K562 (cell line): ENCODE results near the gene SPINT2. TPM values are rescaled to one million over a fixed set of nuclear protein-coding genes. Genes with fewer than 3 reads are reported as not detected.
A peak's percentile ranks its signal among the peaks of the same experiment; 100 is the strongest.

Experiments
- BRD4 ChIP-seq: fragments of 200-600 bp; sonication (generic); IDR thresholded peaks from 2 replicates; pipeline ENCODE4 v1.6.1; 2017; ENCODE audit warnings: inconsistent platforms
- CBX1 ChIP-seq: sonication (generic); IDR thresholded peaks from 2 replicates; pipeline ENCODE4 v1.6.1; 2016; ENCODE audit warnings: antibody characterized with exemption, low read depth, mild to moderate bottlenecking
- HDAC2 ChIP-seq: fragments of 450-650 bp; IDR thresholded peaks from 2 replicates; pipeline ENCODE4 v1.6.1; 2016; ENCODE audit warnings: mild to moderate bottlenecking
- HSF4 ChIP-seq: fragments of 250-450 bp; sonication (Bioruptor Pico); IDR thresholded peaks from 2 replicates; pipeline ENCODE4 v2.1.2; 2022; ENCODE audit warnings: mild to moderate bottlenecking, moderate library complexity, borderline replicate concordance
- KDM1A ChIP-seq, 2 experiments: fragments of 450-650 bp; IDR thresholded peaks; 2 replicates each; pipeline ENCODE4 v1.6.1; 2016; ENCODE audit warnings: mild to moderate bottlenecking in 2 of 2
- MIER1 ChIP-seq: fragments of 450-650 bp; IDR thresholded peaks from 2 replicates; pipeline ENCODE4 v1.6.1; 2016; ENCODE audit warnings: antibody characterized with exemption, mild to moderate bottlenecking, low read depth
- RBM25 ChIP-seq: fragments of 200-400 bp; formaldehyde crosslinking; IDR thresholded peaks from 2 replicates; pipeline ENCODE4 v1.6.1; 2018; ENCODE audit warnings: low read length, low read depth, moderate library complexity; ENCODE audit not compliant: severe bottlenecking
- polyA plus RNA-seq, 8 experiments: library from polyadenylated mRNA; depleted of rRNA in 4 of 8; stranded (reverse) in 5 of 8; unstranded in 3 of 8; fragments of >200 nt; fragmentation: Nextera tagmentation in 2 of 8; fragmentation: Illumina TruSeq in 1 of 8; extraction: Ambion mirVana in 2 of 8; extraction: Trizol in 1 of 8; gene quantifications; 2 replicates each; pipeline versions ENCODE4 v1.2.1 to v1.2.3, GENCODE V29; 2011 to 2014; ENCODE audit warnings: inconsistent platforms in 1 of 8, missing spikeins in 1 of 8
- total RNA-seq, 7 experiments: library from RNA; depleted of rRNA in 6 of 7; stranded (reverse); fragments of >200 nt in 6 of 7; fragmentation: Illumina TruSeq in 2 of 7; extraction: Trizol in 2 of 7; gene quantifications; 2 replicates each; pipeline versions ENCODE4 v1.2.1 to v1.2.3, GENCODE V29; 2011 to 2021; ENCODE audit warnings: low replicate concordance in 1 of 7
- TF ChIP-seq, protein P1 (sequence below): fragments of 450-650 bp; IDR thresholded peaks from 2 replicates; pipeline ENCODE4 v1.6.1; 2017; ENCODE audit warnings: antibody characterized with exemption
- TF ChIP-seq, protein P2 (sequence below), 2 experiments: fragments of 200-800 bp in 1 of 2; sonication (Bioruptor generic) in 1 of 2; sonication (generic) in 1 of 2; formaldehyde crosslinking in 1 of 2; IDR thresholded peaks in 1 of 2; conservative IDR thresholded peaks in 1 of 2; 2 replicates each; pipeline versions ENCODE4 v1.5.0 to v1.6.1; 2016 to 2020; ENCODE audit warnings: missing compliant biosample characterization in 1 of 2, missing genetic modification characterization in 1 of 2, missing genetic modification reagents in 1 of 2

SPINT2 gene
- total and polyA plus RNA-seq, 9 of the 15 experiments (the other 6 are each of a cell fraction or from before 2014, with no cell fraction given) = 0.65 to 4.5 (median 3.4) TPM

DNA sequence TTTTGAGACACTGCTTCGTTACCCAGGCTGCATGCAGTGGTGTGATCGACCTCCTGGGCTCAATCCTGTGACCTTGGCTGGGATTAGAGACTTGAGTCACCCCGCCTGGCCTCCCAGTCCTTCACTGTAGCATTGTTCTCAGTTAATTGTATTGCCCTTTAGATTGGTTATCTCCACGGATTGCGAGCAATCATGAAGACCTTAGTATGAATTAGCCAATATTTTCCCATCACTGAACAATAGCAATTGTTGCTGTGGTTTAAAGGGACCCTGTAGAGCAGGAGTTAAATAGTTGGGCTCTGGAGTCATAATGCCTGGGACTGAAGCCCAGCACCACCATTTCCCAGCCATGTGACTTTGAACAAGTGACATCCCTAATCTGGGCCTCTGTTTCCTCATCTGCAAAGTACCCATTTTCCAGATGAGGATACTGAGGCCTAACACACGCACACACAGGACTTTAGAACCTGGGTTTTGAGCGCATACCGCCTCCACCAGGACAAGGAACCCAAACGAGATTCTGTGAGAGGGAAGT is 16.6 kb upstream of the SPINT2 start (continued):
- TF ChIP-seq, protein P1, sequence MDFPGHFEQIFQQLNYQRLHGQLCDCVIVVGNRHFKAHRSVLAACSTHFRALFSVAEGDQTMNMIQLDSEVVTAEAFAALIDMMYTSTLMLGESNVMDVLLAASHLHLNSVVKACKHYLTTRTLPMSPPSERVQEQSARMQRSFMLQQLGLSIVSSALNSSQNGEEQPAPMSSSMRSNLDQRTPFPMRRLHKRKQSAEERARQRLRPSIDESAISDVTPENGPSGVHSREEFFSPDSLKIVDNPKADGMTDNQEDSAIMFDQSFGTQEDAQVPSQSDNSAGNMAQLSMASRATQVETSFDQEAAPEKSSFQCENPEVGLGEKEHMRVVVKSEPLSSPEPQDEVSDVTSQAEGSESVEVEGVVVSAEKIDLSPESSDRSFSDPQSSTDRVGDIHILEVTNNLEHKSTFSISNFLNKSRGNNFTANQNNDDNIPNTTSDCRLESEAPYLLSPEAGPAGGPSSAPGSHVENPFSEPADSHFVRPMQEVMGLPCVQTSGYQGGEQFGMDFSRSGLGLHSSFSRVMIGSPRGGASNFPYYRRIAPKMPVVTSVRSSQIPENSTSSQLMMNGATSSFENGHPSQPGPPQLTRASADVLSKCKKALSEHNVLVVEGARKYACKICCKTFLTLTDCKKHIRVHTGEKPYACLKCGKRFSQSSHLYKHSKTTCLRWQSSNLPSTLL = no peak
- TF ChIP-seq CBX1 (peak; percentile 58; the same call in 1 of the 2 replicates), KDM1A (IDR thresholded peaks at IDR 0.05) (peak; percentile 73 to 88), RBM25 (peak; percentile 86), MIER1 (no peak), BRD4 (no peak), HSF4 (no peak), HDAC2 (peak; percentile 59; the same call in 1 of the 2 replicates)
- TF ChIP-seq, protein P2, sequence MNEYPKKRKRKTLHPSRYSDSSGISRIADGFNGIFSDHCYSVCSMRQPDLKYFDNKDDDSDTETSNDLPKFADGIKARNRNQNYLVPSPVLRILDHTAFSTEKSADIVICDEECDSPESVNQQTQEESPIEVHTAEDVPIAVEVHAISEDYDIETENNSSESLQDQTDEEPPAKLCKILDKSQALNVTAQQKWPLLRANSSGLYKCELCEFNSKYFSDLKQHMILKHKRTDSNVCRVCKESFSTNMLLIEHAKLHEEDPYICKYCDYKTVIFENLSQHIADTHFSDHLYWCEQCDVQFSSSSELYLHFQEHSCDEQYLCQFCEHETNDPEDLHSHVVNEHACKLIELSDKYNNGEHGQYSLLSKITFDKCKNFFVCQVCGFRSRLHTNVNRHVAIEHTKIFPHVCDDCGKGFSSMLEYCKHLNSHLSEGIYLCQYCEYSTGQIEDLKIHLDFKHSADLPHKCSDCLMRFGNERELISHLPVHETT (CRISPR knock-in tag; conservative IDR thresholded peaks at IDR 0.05 in 1 of 2, IDR thresholded peaks at IDR 0.05 in 1 of 2) = no peak
- TF ChIP-seq, all 486 proteins: peak for 12
